ENCODE data around the gene ARMH1.

DNA sequence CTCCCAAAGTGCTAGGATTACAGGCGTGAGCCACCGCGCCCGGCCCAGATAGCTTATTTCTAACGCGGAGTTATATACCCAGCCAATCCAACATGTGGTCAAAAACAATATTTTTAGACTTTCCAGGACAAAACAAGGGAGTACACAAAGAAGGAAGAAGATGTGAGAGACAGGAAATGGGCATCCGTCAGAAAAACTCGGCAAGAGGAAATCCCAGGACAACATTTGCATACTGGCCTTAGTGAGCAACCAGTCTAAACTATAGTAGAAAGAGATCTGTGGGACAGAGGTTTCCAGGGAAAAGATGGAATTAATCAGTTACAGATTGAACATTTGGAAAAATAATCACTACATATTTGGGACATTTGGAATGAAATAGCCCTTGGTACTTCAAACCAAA is 11.4 kb downstream of the ARMH1 start:
- TF ChIP-seq, protein P1, sequence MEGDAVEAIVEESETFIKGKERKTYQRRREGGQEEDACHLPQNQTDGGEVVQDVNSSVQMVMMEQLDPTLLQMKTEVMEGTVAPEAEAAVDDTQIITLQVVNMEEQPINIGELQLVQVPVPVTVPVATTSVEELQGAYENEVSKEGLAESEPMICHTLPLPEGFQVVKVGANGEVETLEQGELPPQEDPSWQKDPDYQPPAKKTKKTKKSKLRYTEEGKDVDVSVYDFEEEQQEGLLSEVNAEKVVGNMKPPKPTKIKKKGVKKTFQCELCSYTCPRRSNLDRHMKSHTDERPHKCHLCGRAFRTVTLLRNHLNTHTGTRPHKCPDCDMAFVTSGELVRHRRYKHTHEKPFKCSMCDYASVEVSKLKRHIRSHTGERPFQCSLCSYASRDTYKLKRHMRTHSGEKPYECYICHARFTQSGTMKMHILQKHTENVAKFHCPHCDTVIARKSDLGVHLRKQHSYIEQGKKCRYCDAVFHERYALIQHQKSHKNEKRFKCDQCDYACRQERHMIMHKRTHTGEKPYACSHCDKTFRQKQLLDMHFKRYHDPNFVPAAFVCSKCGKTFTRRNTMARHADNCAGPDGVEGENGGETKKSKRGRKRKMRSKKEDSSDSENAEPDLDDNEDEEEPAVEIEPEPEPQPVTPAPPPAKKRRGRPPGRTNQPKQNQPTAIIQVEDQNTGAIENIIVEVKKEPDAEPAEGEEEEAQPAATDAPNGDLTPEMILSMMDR (IDR thresholded peaks at IDR 0.05) = no peak
- no peak for TF ChIP-seq POLR2A (IDR thresholded peaks at IDR 0.05)

Measured in ovary (tissue), 3 donors.